ENCODE results near the gene PEX10. TPM values are rescaled to one million over a fixed set of nuclear protein-coding genes. Genes with fewer than 3 reads are reported as not detected.

The PEX10 gene
- total RNA-seq, 2 donors from 2014 or later = 35.6 TPM

DNA sequence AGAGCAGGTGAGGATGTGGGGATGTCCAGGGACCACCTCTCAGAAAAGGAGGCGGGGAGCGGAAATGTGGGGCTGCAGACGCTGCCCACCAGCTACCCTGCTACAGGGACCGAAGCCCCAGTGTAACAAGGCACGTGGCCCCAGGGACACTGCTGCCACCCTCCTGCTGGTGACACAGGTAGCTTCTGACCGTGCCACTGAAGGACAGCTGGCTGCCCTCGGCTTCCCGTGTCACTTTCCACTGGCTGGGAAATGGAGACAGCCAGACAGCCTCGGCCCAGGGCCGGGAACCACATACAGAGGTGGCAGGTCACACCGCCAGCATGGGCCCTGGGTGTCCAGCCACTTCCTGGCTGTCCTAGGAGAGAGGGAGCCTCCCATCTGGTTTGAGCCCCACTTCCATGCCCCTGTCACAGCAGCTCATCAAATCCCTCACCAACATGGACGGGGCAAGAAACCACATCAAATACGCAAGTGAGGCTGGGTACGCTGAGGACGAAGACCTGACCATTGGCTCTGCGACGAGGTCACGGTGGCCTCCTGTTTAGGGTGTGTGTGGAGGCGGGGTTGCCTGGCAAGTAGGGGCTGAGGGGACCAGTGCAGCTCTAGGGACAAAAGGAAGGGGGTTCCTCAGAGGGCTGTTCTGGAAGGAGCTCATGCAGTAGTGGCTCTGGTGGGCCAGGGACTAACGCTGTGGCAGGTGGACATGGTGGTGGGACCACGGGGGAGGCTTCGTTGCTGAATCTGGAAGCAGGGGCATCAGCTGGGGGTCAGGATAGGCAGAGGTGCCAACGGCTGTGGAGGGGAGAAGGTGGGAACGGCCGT, 5.0 kb downstream of the PEX10 start:
- H3K4me3 Mint-ChIP-seq = no peak overlapping the region
- TF ChIP-seq, protein P1, sequence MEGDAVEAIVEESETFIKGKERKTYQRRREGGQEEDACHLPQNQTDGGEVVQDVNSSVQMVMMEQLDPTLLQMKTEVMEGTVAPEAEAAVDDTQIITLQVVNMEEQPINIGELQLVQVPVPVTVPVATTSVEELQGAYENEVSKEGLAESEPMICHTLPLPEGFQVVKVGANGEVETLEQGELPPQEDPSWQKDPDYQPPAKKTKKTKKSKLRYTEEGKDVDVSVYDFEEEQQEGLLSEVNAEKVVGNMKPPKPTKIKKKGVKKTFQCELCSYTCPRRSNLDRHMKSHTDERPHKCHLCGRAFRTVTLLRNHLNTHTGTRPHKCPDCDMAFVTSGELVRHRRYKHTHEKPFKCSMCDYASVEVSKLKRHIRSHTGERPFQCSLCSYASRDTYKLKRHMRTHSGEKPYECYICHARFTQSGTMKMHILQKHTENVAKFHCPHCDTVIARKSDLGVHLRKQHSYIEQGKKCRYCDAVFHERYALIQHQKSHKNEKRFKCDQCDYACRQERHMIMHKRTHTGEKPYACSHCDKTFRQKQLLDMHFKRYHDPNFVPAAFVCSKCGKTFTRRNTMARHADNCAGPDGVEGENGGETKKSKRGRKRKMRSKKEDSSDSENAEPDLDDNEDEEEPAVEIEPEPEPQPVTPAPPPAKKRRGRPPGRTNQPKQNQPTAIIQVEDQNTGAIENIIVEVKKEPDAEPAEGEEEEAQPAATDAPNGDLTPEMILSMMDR (conservative IDR thresholded peaks at IDR 0.05) = no peak
- H3K4me3 ChIP-seq (ENCODE audit: low read length) = no peak overlapping the region
- no peaks in the 10 kb centered on the region for H3K9me3 Mint-ChIP-seq
- H3K4me1 Mint-ChIP-seq = peaks cover 3% of the 10 kb centered on the region
- 82 to 87% methylated on average over 16 to 25 of the region's 25 CpGs for WGBS, 2 experiments (ENCODE audit: insufficient coverage in 1 of 2, insufficient read length in 1 of 2)
- peaks cover 35% of the 10 kb centered on the region for H3K36me3 ChIP-seq (ENCODE audit: control insufficient read depth, insufficient read depth, low read length)
- H3K27ac ChIP-seq (ENCODE audit: low read depth, low read length) = no peak overlapping the region
- H3K9me3 ChIP-seq (ENCODE audit: control insufficient read depth, low read length) = no peaks in the 10 kb centered on the region
- DNase-seq = no peak
- no peak overlapping the region for H3K27ac Mint-ChIP-seq
- H3K27me3 ChIP-seq (ENCODE audit: control insufficient read depth, insufficient read depth, low read length, poor library complexity, severe bottlenecking) = no peaks in the 10 kb centered on the region
- peaks cover 44% of the 10 kb centered on the region for H3K36me3 Mint-ChIP-seq (ENCODE audit: low read depth)
- no peak overlapping the region for H3K9ac ChIP-seq (ENCODE audit: extremely low read depth, low read length, poor library complexity, severe bottlenecking)
- no peaks in the 10 kb centered on the region for H3K27me3 Mint-ChIP-seq (ENCODE audit: insufficient read depth)
- no peaks in the 10 kb centered on the region for H3K4me1 ChIP-seq (ENCODE audit: control insufficient read depth, insufficient read depth, low read length)

DNA sequence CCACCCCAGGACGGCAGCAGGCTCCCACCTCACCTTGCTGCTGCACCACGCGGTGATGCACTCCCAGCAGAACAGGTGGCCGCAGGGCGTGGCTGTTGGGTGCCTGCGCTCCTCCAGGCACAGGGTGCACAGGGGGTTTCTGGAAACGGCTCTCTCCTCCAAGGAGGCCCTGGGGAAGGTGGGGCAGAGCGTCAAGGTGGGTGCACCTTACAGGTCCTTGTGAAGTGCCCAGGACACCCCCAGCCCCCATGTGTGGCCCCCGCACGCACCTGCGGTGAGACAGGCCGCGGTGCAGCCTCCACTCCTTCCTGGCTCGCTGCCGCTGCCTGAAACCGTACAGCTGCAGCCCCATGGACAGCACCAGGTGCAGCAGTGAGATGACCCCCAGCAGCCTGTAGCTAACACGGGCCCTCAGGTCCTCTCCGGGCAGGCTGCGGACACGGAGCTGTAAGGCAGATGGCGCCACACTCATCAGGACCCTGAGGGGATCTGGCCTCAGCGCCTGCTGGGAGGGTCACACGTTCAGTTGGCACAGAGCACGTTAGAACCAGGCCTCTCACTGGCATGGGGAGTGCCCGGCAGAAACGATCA, 5.8 kb downstream of the PEX10 start:
- H3K27me3 Mint-ChIP-seq (ENCODE audit: insufficient read depth) = no peaks in the 10 kb centered on the region
- no peak overlapping the region for H3K27ac Mint-ChIP-seq
- H3K36me3 Mint-ChIP-seq (ENCODE audit: low read depth) = peaks cover 53% of the 10 kb centered on the region
- whole genome bisulfite sequencing, 2 experiments (ENCODE audit: insufficient coverage in 1 of 2, insufficient read length in 1 of 2) = 91 to 92% methylated on average over 17 to 26 of the region's 26 CpGs
- TF ChIP-seq, protein P1 (conservative IDR thresholded peaks at IDR 0.05) = peak; percentile 61
- H3K27ac ChIP-seq (ENCODE audit: low read depth, low read length) = no peak overlapping the region
- H3K4me3 Mint-ChIP-seq = no peak overlapping the region
- H3K27me3 ChIP-seq (ENCODE audit: control insufficient read depth, insufficient read depth, low read length, poor library complexity, severe bottlenecking) = no peaks in the 10 kb centered on the region
- no peaks in the 10 kb centered on the region for H3K4me1 ChIP-seq (ENCODE audit: control insufficient read depth, insufficient read depth, low read length)
- no peak overlapping the region for H3K4me3 ChIP-seq (ENCODE audit: low read length)
- H3K4me1 Mint-ChIP-seq = peaks cover 3% of the 10 kb centered on the region
- DNase-seq = peak; percentile 72
- H3K9ac ChIP-seq (ENCODE audit: extremely low read depth, low read length, poor library complexity, severe bottlenecking) = no peak overlapping the region
- H3K9me3 Mint-ChIP-seq = no peaks in the 10 kb centered on the region
- peaks cover 40% of the 10 kb centered on the region for H3K36me3 ChIP-seq (ENCODE audit: control insufficient read depth, insufficient read depth, low read length)
- H3K9me3 ChIP-seq (ENCODE audit: control insufficient read depth, low read length) = no peaks in the 10 kb centered on the region

DNA sequence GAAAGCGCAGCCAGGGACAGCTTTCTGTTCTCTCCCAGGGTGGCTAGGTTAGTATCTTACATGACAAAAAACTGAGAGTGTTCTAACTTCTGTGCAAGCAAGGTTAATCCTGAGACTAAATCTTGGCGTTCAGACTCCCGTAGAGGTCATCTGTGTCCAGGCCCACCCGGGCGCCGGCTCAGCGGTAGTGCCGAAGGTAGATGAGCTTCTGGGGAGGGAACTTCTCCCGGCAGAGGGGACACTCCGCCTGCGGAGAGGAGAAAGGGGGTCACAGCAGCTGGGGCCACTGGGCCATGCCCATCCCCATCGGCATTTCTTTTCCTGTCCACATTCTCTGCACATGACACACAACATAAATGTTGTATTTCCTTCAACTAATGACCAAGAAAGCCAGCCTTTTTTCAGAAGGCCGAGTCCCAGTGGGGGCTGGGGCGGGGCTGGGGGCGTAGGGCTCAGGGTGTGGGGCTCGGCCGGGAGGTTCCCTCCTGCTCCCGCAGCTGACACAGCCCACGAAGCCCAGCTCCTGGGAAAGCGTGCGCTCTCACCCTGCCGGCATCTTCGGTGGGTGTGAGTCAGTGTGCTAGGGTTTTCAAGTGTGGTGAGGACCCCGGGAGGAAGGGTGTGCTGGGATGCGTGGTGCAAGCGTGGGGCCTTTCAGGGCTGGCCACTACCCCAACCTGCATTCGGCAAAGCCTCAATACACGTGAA, 6.6 kb downstream of the PEX10 start:
- Mint-ChIP-seq H3K27ac (no peak overlapping the region), H3K4me1 (peaks cover 3% of the 10 kb centered on the region), H3K4me3 (no peak overlapping the region), H3K9me3 (no peaks in the 10 kb centered on the region), H3K36me3 (ENCODE audit: low read depth) (peaks cover 57% of the 10 kb centered on the region), H3K27me3 (ENCODE audit: insufficient read depth) (no peaks in the 10 kb centered on the region)
- Histone ChIP-seq H3K4me1 (ENCODE audit: control insufficient read depth, insufficient read depth, low read length) (no peaks in the 10 kb centered on the region), H3K27me3 (ENCODE audit: control insufficient read depth, insufficient read depth, low read length, poor library complexity, severe bottlenecking) (no peaks in the 10 kb centered on the region), H3K36me3 (ENCODE audit: control insufficient read depth, insufficient read depth, low read length) (peaks cover 42% of the 10 kb centered on the region), H3K27ac (ENCODE audit: low read depth, low read length) (no peak overlapping the region), H3K4me3 (ENCODE audit: low read length) (no peak overlapping the region), H3K9me3 (ENCODE audit: control insufficient read depth, low read length) (no peaks in the 10 kb centered on the region), H3K9ac (ENCODE audit: extremely low read depth, low read length, poor library complexity, severe bottlenecking) (no peak overlapping the region)
- DNase-seq = no peak
- TF ChIP-seq, protein P1 (conservative IDR thresholded peaks at IDR 0.05) = no peak
- 90 to 91% methylated on average over 18 to 28 of the region's 28 CpGs for WGBS, 2 experiments (ENCODE audit: insufficient coverage in 1 of 2, insufficient read length in 1 of 2)
